GM18868 (cell line): ENCODE measurements around the gene BAG1.

Experiments
- ATAC-seq: cut with Tn5 transposase; IDR thresholded peaks from one replicate; pipeline ENCODE4 v1.9.1; 2021; ENCODE audit warnings: mild to moderate bottlenecking, moderate library complexity; ENCODE audit not compliant: unreplicated experiment

The BAG1 gene

DNA sequence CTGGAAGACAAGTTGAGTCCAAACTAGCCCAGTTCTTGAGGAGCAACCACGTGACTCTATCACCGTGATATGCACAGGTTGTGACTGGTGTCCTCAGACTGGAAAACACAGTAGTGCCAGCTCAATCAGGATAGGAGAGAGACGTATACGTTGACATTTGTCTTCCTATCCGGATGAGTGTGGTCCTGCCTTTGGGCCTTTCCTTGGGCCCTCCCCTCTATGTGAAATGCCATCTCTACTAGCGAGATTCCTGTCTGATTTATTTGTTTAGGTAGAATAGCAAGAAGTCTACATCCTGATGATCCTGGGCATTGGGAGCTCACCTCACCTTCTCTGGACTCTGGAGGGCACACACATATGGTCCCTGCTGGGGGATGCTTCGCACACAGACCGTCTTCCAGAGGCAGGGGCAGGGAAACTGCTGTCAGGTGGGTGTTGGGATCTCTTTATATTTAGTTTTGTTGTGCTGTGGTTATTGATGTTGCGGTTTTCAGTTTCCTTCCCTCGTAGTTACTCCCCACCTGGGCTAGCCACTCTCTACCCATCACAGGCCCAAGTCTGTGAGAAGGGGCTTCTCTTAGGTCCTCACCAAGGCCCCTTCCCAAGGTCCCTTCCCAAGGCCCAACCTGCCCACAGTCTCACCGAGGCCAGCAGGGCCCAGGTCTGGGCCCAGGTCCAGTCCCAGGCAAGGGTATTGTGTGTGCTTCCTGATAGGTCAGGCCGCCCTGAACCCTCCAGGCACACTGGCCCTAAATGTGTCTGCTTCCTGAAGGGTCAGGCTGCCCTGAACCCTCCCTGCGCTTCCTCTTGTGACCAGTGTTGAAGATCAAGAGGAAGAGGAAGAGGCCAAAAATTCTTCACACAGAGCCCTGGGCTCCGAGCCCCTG lies 43.6 kb downstream of the BAG1 start:
- no peak for ATAC-seq

DNA sequence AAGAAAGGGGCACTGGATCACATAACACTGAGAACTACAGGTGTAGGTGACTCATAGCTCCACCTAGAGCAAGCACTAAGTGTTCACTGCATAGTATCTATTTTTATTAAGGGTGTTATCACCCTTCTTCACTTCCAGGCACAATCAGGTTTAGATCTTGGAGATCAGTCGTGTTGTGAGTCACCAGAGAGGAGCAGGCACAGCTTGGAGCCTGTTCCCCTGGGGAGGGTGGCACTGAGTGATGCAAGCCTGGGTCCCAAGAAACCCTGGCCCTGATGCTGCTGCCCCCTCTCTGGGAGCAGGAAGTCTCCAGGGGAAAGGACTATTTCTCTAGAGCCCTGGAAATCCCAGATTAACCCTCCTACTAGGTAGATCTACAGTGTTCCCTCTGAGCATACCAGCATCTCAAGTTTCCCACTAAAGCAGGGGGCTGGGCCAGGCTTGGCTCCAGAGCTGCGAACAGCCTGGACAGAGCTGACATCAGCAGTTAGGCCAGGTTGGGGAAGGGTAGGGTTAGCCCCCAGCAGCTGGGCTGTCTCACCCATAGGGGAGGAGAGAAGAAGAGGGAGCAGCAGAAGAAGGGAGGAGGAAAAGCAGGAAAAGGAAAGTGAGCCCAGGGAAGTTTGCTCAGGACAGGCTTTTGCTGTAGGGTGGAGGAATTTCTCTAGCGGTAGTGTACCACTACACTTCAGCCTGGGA lies 52.7 kb downstream of the BAG1 start:
- no peak for ATAC-seq

DNA sequence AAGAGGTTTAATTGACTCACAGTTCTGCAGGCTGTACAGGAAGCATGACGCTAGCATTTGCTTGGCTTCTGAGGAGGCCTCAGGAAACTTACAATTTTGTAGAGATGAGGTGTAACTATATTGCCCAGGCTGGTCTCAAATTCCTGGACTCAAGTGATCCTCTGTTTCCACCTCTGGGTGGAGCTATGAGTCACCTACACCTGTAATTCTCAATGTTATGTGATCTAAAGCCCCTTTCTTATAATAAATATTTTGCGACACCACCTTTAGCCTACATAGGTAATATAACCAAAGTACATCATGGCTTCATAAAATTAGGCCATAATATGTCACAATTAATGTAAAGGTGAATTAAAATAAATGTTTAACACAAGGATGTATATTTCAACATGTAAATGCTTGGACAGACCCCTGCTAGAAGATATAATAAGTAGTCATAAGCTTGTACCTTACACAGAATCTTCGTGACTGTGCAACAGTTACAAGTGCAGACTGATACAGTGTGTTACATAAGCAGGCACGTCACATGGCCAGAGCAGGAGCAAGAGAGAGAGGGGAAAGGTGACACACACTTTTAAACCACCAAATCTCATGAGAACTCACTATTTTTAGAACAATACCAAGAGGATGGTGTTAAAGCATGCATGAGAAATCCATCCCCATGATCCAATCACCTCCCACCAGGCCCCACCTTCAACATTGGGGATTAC lies 54.3 kb downstream of the BAG1 start:
- ATAC-seq = no peak

DNA sequence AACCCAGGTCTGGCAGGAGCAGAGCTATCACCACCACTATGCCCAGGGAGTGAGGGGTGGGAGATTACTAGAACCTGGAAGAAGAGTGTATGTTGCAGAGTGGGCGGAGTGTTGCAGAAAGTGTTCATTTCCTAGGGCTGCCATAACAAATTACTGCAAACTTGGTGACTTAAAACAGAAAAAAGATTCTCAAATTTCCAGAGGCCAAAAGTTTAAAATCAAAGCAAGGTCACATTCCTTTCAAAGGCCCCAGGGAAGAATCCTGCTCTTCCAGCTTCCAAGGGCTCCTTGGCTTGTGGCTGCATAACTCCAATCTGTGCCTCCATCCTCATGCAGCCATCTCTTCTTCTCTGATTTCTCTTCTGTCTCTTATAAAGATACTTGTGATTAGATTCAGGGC lies 55.1 kb downstream of the BAG1 start:
- no peak for ATAC-seq

DNA sequence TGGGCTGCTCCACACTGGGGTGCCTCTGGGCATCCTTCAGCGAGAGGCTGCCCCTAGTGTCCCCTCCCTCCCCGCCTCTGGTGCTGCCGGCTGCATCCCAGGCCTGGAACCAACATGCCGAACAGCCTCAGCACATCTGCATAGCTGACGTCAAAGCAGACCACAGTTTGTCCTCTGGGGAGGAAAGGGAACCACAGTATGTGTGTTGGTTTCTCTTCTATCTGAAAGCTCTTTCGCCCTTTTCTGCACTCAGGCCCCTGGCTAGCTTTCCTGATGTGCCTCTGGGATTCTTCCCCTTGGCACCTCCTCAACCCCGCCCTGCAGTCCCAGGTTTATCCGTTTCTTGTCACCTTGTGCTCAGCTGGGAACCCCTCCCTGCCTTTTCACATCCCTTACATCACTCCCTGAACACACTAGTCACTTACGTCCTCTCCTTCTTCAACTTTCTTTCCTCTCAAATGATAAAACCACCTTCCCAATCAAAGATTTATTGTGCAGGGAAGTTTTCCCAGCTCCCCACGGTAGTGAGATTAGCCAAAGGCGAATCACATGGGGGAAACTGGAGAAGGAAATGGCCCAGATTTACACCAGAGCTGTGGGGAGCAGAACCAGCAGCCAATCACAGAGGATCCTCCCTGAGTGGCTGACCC lies 61.8 kb downstream of the BAG1 start:
- peak; percentile 100 for ATAC-seq
